CD4-positive, alpha-beta T cell treated with Interleukin-4 for 1 hour (primary cell): ENCODE results near the gene CYP27B1.
"Not testable (repeated sequence)": the region's sequence is repeated elsewhere in the genome, so short reads cannot be mapped to it uniquely, and the experiment has no call there.

ENCODE experiments used
- DNase-seq, 2 donors: peaks; one replicate each; pipeline ENCODE4 v3.0.0-alpha.2; 2020 to 2022

The CYP27B1 gene

GRCh38 chr12:57720606-57721595, 46.0 kb downstream of the CYP27B1 start:
- DNase-seq: no peak

GRCh38 chr12:57719777-57720605, 46.9 kb downstream of the CYP27B1 start:
- no peak for DNase-seq

- no peak for DNase-seq
Observed at GRCh38 chr12:57718641-57719528, 48.0 kb downstream of the CYP27B1 start.

GRCh38 chr12:57717846-57718640, 48.8 kb downstream of the CYP27B1 start:
- DNase-seq: no peak

GRCh38 chr12:57717131-57717530, 49.7 kb downstream of the CYP27B1 start:
- DNase-seq: no peak

- no peak for DNase-seq
Observed at GRCh38 chr12:57716305-57716704, 50.6 kb downstream of the CYP27B1 start.

GRCh38 chr12:57715786-57716185, 51.1 kb downstream of the CYP27B1 start:
- no peak for DNase-seq

GRCh38 chr12:57715036-57715748, 51.7 kb downstream of the CYP27B1 start:
- DNase-seq: not testable (repeated sequence)

GRCh38 chr12:57713209-57713608, 53.7 kb downstream of the CYP27B1 start:
- DNase-seq: no peak

- DNase-seq: no peak
Observed at GRCh38 chr12:57712701-57713100, 54.2 kb downstream of the CYP27B1 start.
